ENCODE results near the gene APOH. TPM values are rescaled to one million over a fixed set of nuclear protein-coding genes. Genes with fewer than 3 reads are reported as not detected.

Gene APOH
- total RNA-seq, 1 donor = not detected

Small RNA genes within 50 kb of the gene (small RNA-seq; reads per million reads assigned to genes)
- not detected for gene RNA5SP444

Other genes with a start within 250 kb of the APOH start
- gene CEP112, start 37.3 kb downstream of the APOH start, total RNA-seq = 1.1 TPM
- 0.54 TPM for gene PRKCA, start 73.2 kb upstream of the APOH start, total RNA-seq

Data from hematopoietic multipotent progenitor cell (in vitro differentiated cells).